Islet precursor cell (in vitro differentiated cells): Measurements from ENCODE around the gene KCNMA1.

ENCODE experiments used
- DNase-seq: peaks from one replicate; pipeline ENCODE4 v3.0.0-alpha.2; 2018

Gene KCNMA1

DNA sequence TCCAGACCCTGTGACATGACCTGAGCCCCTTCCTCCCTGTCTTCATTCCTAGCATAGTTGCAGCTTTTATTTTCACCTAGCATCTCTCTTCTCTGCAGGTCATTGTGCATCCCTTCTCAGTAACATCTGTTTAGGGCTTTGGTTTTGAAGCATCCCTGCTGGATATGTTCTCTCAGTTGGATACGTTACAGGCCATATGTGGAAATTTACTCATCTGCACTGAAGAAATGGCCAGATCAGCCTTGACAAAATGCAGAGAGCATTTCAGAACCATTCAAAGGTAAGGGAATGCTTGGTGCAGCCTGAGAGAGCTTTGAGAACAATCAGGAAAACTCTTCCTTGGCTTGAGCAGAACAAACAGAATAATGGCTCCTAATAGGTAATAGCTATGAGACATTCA is 647.0 kb downstream of the KCNMA1 start:
- no peak for DNase-seq

DNA sequence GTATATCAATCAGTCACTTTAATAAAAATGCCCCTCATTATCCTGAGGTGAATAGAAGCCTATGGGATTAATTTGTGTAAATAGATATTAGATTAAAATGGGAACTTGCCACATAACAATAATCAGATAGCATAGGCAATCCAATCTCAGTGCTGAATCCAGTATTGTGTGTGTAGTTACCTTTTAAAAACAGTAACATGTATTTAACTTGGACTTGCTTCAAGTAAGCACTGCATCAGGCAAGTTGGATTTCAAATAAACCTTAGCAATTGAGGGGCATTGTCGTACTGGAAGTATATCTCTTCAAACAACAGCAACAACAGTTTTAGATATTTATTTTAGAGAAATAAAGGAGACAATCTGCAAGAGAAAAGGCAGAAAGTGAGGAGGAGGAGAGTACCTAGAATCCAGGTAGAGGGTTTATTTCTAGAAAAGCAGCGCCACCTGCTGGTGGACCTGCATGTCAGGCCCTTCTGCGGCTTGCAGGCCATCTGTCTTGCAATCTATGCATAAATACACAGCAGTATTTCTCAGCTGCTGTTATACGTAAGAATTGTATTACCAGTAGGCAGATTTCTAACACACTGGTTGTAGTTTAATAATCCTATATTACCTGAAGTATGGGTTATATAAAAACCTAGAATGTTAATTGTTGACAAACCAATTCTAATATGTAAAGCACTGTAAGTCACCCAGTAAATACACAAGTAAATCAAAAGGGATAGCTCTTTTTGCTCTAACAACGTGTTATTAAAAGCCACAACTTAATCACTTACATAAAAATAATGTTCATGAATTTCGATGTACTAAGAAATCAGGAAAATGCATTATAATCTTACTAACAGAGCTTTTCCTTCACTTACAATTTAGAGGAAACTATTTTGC is 652.8 kb downstream of the KCNMA1 start:
- peak; percentile 79 for DNase-seq

DNA sequence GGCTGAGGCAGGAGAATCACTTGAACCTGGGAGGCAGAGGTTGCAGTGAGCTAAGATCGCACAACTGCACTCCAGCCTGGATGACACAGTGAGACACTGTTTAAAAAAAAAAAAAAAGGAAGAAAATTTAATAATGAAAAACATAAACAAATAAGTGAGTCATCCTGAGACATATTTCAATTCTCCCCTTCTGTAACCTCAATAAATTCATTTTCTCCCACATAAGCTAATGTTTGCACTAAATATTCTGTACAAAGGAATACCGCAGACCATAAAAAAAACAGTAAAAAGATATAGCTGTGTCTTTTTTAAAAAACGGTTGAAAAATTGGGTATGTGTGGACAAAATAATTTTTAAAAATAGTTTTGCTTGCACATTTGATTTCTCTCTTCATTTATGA is 654.0 kb downstream of the KCNMA1 start:
- no peak for DNase-seq

DNA sequence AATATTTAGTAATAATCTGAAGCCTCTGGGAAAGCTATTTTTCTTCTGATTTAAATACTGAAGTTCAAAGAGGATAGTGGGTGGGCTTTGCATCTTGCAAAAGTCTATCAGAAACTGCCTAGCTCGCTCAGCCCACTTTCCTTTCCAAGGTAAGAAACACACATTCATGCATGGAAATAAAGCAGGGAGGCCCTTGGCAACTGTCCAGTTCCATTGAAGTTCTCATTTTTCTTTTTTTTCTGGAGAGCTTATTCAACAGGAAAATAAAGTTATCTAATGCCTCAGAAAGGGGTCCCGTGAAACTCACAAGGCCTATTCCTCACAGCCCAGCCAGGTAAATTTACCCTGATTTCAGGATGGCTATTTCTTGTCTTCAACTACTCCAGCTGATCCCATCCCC is 654.9 kb downstream of the KCNMA1 start:
- no peak for DNase-seq

DNA sequence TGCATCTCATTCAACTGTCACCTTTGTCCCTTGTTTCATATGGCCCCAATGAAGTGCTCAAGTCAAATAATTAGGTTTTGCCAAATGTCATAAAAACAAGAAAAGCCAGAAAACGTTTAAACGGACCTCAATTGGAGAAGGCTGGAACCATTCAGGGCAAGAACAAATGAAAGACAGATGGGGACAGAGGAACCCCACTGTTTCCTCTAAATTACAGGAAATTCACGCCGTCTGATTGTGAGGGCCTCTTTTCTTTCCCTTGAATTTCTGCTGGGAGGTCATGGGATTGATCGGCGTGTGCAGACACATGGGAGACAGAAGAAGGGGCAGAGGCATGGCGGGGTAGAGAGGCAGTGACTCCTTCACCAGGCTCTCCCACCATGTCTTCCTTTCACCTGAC is 656.4 kb downstream of the KCNMA1 start:
- DNase-seq = no peak

DNA sequence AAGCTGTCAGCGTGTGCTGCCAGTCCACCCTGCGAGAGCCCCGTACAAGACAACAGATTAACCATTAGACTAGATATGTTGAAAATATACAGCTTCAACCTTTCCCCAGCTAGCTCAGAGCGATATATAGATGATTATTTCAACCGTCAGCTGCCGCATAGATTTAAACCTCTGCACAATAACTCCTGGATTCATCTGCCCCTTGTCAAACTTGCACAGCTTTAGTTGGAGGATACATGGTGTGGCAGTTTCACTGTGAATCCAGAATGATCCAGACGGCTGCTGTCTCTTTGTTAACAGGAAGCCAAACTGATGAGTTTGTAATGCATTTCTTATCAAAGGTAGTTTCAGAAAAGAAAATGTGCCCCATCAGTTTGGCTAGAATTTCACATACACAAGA is 659.7 kb downstream of the KCNMA1 start:
- no peak for DNase-seq

DNA sequence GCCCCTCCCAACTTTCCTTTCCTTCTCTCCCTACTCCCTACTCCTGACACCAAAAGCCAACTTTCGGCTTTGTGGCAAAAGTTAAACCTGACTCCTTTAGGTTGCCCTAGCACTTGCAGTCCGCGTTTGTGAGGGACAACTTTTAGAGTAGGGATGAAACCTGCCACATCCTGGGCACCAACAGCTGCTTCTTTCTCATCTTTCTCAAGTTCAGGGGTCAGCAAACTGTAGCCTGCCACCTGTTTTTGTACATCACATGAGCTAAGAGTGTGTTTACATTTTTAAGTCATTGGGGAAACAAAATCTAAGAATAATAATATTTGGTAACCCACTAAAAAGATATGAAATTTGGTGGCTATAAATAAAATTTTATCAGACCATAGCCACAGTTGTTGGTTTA is 660.6 kb downstream of the KCNMA1 start:
- DNase-seq = no peak

DNA sequence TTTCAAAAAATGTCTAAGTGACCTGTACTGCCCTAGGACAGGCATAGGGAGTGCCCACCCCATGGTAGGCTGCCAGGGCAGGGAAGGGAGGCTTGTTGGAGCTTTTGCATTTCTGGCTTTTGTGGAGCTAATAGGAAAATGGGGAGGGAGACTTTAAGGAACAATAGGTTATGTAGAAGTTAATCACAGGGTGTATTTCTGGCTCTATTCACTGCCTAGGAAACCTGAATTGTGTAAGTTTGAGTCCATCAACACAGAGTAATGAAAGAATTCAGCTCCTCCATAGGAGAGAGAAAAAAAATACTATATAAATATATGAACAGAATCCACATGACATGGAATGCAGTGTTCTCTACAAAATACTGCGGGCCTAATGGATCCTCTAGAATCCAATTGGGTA is 661.5 kb downstream of the KCNMA1 start:
- no peak for DNase-seq

DNA sequence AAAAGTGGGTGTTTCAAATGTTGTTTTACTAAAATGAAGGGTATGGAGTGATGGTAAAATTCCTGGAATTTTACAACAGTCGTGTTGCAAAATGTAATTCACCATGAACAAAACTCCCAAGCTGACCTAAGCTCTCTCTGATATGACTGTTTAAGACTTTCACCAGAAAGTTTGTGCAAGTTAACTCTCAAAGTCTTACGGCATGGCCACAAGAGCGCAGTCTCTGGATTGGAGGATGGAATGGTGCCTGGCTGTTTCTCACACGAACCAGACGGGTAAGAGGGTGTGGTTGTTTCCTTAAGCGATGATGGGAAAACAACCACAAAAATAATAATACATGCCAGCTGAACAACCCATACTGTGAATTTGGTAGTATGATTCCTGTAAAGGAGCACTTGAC is 662.5 kb downstream of the KCNMA1 start:
- DNase-seq = peak; percentile 25

DNA sequence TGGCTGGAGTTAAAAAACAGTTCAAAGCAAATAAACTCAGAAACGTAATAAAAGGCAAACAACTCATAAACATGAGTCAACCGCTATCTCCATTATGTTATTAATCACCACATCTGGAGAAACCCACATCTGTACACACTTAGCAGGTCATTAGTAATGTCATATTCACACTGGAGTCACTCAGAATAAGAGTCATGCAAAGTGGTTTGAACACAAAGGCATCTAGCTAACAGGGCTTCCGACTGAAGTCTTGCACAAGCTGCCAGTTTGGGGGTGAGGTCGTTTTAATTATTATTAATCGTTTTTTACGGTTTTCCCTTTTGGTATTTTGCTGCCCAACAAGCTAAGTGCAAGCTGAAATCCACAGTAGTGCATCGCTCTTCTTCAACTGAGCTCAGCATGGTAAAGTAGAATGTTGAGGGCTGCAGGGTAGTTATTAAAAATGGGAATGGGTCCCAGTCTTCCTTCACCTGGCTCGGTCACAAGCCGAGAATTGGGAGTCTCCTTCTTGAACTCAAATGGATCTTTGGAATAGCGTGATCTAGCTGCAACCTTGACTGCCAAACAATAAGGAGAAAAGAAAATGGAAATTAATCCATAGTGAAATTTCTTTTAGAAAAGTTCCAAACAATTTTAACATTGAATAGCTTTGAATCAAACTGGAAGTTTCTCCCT is 663.5 kb downstream of the KCNMA1 start:
- DNase-seq = no peak

DNA sequence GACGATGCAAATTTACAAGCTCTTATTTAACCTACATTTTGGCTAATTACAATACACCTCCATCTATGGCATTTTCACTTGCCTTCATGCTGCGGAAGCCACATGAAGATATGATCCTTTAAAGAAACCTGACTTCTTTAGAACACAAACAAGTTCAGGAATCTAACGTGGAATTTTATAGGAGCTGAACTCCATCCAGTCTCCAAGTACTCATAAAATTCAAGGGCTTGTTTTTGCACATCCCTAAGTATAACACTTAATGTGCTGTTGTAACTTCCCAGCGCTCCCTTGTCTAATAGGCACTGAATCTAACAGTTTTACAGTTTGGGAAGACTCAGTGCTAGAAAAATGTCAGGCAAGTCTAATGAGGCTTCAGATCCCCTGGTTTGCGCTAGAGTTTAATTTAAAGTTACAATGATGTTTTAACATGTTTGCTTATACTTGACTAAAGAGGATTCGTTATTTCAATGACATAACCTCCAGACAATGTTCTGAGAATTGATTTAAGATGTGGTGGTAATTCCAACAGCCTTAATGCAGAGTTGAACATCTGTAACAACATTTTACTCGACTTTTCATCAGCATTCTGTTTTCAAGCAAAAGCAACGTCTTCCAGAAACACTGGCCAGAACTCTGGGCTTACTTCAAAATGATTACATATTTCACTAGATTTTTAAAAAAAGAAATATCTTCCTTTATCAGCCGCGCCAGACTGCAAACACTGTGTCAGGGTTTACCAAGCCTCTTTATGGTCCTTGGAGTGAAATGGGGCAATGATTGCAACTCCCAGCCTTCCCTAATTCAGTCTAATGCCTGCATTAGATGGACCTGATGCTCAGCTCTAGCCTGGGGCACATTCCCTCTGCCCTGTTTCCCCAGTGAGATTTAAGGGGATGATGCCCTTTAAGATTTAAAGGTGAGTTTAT is 664.3 kb downstream of the KCNMA1 start:
- peak; percentile 61 for DNase-seq

DNA sequence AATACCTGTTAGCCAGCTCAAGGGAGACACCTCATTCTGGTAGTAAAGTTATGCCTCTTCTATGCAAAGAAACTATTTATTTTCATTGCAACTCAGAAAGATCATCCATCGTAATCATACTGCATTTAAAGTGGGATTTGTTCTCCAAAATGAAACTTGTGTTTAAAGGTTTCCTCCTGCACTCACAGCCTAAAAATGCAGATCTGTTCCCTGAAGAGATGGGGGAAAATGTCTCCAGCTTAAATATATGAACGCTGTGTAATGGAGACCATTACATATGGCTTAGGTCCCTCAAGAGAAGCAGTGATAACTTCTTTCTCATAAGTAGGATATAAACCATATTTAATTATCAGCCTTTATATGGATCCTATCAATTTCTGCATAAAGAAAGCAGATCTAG is 665.1 kb downstream of the KCNMA1 start:
- DNase-seq = no peak

DNA sequence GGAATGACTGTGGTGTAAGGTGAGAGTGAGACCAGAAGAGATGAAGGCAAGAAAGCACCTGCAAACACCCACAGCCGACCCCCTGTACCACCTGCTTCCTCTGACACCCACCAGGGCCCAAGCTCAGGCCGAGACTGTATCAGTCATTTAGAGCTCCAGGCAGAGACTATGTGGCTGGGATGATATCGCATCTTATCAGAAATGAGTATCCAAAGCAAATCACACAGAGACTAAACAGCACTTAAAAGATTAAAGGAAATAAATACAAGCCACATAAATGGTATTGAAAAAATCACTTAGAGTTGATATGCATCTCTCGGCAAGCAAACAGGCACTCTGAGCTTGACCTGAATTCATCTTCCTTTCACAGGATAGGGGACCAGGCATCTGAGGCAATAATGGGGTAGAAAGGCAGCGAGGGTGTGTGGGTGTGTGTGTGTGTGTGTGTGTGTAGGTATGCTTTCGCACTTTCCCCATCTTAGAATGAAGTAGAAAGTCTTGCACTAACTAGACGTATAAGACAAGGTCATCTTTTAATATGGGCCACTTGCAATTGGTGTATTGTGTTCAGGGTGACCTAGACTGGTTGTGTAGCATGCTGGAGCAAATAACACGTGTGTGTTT is 665.9 kb downstream of the KCNMA1 start:
- DNase-seq = no peak

DNA sequence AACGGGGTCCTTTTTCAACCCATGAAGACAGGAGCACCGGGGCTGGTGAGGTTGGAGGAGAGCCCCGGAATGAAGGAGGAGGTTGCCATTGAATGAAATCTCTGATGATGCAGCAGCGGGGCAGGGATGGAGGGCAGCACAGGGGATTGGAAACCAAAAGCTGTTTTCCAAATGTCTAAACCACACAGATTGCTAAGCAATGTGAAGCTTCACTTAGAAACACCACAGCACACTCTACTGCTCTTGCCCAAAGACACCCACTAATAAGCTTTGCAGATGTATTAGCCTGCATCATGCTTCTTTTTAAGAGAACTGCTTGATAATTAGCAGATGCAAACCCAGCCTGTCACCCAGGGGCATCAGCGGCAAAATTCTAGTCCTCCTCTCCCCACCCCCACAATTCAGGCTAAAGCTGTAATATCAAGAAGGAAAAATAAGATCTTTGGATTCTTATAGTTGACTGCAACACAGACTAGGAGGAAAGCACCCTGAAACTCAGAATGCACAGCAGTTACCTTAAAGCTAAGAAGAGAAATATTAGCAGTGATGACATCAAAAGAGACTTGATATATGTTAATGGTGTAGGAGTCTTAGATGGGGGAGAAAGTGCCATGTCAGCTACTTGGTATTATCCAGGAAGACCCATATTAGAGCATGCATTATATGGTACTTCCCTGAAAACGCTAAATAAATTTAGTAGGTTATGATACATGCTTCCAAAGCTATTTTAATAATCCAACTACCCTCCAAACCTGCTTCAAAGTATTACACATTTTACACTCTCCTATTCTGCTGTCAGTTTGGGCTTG is 666.7 kb downstream of the KCNMA1 start:
- no peak for DNase-seq

DNA sequence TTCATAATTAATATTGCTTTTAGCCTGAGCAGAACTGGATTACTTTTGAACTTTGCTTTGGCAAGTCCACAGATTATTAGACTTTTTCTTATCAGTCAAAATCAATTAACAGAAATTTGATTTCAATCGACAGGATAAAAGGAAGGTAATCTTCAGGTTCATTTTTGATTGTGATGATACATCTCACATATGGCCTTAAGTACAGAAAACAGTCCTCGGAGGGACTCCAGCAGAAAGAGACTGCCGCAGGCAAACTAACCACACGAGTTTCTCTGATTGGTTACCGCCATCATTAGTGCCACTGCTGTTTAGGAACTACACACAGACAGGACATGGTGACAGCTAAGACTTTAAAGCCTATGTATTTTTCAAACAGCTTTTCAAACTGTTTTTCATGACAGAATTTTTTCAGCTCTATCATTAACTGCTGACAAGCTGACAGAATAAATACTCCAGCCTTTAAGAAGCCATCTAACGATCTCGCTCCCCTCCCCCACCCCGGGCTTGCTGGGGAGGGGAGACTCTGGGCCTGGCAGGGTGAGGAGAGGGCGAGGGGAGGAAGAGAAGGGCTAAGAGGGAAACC is 668.2 kb downstream of the KCNMA1 start:
- no peak for DNase-seq

DNA sequence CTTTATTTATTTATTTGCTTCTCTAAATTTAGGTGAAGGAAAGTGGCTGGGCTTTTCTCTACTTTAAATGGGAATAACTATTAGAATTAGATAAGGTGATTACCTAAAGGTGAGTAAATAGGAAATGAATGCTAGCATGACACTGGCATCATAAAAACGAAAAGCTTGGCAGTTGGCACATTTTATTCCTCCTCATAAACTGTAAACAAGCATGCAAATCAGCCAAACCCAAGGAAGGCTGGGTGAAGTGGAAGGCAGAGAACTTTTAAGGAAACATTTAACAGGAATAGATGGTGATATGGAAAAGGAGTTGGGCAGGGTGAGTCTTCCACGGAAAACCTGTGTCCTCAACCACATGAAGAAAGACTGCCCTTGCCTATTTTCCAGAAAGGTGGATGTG is 669.1 kb downstream of the KCNMA1 start:
- DNase-seq = no peak

DNA sequence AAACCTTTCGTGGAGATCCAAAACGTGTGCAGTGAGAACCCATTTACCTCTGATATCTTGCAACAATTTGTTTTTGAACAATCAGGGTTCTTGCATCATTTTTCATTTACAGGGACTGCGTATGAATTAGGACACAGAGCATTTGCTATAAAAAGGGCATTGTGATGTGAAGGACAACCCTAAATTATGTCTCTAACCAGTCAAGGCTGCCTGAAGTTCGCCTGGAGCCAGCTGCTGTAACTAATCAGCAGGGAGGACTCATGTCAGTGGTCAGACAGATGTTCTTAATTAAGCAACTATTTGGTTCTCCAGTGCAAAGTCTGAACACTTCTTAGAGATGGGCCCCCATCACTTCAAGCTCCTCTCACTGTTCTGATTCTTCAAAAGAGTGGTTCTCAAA is 674.8 kb downstream of the KCNMA1 start:
- DNase-seq = no peak

DNA sequence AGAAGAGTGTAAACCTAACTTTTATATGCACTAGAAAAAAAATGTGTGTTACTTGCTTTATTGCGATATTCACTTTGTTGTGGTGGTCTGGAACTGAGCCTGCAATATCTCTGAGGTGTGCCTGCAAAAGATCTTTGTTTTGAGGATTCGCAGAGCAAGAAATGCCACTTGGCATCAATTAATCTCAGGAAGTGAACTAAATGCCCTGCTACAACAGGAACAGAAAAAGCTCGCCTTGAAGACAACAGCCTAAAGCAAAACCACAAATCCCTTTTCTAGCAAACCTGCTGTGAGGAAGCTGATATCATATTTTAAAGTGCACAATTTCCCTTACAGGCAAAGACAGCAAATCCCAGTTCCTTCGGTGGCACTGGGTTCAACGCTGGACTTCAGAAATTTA is 675.8 kb downstream of the KCNMA1 start:
- no peak for DNase-seq

DNA sequence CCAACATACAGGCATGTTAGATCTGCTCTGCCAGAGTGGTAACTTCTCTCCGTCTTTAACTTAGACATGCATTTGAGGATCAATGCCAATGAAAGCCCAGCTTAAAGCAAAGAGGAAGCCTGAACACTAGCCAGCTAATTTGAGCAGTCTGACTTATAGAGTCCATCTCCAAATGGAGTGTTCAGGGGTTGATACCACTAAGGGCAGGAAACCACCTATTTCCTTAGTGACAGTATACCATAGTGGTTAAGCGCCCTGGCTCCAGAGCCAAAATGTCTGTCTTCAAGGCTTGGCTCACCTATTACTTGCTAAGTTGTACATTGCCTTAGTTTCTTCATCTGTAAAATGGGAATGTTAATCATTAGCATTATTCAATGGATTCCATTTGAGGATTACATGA is 678.5 kb downstream of the KCNMA1 start:
- DNase-seq = no peak

DNA sequence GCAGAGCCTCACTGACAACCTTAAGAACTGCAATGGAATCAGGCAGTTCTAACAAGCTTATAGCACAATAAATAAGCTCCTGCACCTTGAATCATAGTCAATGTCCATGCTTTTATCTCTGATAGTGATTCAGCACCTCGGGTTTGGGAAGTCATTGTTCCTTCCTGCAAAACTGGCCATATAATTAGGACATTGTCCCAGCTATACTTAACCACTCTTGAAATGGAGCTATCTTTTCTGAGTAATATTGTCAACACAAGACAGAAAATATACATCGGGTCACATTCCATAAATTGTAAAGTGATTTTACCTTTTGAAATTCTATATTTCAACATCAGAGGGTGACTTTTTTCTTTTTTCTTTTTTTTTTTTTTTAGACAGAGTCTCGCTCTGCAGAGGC is 682.8 kb downstream of the KCNMA1 start:
- no peak for DNase-seq

DNA sequence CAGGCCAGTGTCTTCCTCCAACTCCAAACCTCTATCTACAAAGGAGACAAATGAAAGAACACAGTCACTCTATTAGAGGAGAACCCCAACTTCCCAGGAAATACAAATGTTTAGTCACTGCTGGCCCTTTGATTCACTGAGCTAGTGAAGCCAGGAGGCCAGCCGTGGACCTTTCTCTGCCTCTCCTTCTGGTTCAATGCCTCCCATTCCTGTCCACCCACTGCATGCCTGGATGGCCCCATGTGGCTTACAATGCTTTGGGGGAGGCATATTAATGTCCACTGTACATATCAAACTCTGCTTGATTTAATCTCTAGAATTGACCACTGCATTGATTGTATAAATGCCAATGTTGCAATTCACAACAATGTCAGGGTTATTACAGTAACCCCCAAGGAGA is 687.3 kb downstream of the KCNMA1 start:
- no peak for DNase-seq

DNA sequence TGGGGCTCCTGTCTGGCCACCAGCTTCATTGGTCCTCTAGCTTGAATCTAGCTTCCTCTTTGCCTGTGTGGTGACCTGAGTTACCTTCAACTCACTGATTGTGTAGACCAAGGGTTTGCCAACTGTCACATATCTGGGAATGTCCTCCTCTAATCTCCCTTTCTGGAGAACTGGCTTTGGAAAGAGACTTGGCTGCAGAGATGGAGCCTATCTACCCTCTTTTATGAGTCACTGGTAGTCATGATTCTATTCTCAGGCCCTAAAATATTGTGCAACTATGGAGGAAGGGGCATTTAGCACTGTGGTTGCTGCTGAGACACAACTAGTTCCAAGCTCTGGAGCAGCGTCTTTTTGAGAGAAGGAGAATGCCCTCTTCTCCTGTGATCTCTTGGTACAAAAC is 691.3 kb downstream of the KCNMA1 start:
- no peak for DNase-seq
